GM12873 (cell line): Measurements from ENCODE around the gene ERI3.
A peak's percentile ranks its signal among the peaks of the same experiment; 100 is the strongest.

ENCODE experiments used
- TF ChIP-seq, protein P1 (sequence below): IDR thresholded peaks from 2 replicates; pipeline ENCODE4 v1.5.1; 2012; ENCODE audit warnings: low read depth, mild to moderate bottlenecking, moderate library complexity, low read length, control low read depth; ENCODE audit not compliant: insufficient read depth; ENCODE audit errors: missing control alignments

The ERI3 gene

DNA sequence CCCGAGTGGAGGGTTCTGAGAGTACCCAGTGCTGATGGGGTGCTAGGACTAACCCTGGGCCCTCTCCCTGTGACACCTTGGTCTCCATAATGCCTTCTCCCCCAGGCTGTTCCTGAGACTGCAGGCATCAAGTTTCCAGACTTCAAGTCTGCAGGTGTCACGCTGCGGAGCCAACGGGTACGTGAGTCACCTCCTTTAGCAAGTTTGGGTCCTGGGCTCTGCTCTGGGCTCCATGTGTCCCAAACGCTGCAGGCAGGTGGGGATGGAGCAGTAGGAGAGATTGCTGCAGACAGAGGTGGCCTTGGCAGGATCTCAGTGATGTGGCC is 135.8 kb downstream of the ERI3 start:
- TF ChIP-seq, protein P1, sequence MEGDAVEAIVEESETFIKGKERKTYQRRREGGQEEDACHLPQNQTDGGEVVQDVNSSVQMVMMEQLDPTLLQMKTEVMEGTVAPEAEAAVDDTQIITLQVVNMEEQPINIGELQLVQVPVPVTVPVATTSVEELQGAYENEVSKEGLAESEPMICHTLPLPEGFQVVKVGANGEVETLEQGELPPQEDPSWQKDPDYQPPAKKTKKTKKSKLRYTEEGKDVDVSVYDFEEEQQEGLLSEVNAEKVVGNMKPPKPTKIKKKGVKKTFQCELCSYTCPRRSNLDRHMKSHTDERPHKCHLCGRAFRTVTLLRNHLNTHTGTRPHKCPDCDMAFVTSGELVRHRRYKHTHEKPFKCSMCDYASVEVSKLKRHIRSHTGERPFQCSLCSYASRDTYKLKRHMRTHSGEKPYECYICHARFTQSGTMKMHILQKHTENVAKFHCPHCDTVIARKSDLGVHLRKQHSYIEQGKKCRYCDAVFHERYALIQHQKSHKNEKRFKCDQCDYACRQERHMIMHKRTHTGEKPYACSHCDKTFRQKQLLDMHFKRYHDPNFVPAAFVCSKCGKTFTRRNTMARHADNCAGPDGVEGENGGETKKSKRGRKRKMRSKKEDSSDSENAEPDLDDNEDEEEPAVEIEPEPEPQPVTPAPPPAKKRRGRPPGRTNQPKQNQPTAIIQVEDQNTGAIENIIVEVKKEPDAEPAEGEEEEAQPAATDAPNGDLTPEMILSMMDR, result no peak

DNA sequence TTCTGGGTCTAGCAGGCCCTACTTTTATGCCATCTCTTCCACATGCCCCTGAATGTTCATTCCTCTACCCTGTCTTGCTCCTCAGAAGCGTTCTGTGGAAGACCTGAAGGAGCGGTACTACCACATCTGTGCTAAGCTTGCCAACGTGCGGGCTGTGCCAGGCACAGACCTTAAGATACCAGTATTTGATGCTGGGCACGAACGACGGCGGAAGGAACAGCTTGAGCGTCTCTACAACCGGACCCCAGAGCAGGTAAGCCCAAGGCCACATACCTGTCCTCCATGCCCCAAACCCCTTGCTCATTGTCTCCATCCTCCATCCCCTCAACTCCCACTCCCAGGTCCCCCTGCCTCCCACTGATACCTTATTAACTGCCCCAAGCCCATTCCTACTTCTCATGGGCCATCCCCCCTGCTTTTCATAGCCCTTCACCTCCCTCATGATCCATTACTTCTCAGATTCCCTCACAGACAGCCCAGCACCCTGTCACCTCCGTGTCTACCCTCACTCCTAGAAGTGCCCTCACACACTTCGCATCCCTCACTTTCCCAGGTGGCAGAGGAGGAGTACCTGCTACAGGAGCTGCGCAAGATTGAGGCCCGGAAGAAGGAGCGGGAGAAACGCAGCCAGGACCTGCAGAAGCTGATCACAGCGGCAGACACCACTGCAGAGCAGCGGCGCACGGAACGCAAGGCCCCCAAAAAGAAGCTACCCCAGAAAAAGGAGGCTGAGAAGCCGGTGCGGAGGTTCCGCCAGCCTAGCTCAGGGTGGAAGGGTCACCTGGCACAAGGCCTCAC is 136.4 kb downstream of the ERI3 start:
- TF ChIP-seq, protein P1, result no peak

DNA sequence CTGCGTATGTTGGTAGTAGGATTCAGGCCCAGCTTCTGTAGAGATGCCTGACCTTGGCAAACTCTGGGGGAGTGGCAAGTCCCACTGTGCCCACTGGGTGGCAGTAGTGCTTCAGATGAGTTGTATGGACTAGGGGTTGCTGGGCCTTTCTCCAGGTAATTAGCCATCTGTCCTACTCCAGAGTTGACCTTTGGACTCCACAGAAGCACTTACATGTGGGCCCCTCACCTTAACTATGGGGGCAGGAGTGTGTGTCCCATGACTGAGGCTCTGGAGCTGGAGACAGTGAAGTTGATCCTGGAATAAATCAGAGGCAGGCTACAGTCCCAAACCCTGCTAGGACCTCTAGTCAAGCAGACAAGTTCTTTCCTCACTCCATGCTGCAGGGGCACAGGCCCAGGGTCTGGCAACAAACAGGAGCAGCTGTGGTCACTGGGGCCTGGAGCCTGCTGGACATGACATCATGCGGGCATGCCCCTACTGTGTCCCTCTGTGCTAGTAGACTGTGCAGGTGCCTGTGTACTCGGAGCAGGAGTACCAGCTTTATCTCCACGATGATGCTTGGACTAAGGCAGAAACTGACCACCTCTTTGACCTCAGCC is 137.1 kb downstream of the ERI3 start:
- TF ChIP-seq, protein P1, result peak; percentile 97

DNA sequence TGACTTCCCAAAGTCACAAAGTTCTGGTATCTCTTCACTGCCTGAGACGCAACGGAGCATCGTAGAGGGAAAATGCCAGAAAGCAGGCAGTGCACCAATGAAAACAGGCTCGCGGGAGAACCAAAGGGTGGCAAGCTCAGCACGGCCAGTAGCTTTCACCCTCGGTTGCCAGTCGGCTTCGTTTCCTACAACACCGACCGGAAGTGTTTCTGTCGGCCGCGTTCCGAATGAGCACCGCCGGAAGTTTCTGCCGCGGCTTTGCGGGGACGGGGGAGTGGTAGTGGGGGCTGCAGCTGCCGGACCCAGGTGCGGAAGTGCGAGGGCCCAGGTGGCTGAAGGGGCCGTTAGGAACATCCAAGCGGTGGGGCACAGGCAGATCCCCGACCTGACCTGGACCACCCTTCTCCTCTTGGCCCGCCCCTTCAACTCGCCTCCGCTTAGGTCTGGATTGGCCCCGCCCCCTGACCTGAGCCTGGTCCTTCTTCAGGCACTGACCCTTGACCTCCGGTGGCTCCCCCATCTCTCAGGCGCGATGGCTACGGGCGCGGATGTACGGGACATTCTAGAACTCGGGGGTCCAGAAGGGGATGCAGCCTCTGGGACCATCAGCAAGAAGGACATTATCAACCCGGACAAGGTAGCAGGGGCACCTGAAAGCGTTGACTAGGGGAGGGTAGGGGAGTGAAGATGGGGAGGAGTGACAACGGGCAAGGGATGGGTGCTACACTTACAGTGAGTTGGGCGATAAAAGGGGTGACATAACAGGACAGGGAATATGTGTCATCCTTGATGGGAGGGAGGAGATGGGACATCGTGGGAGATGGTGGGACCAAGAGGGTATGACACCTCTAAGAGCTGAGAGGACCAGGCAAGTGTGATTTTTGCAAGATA is 141.6 kb downstream of the ERI3 start, which contains the start of gene DMAP1:
DMAP1 (plus strand) TSS at position 250 of the 891 bp plus-strand sequence; CDS start at position 533, 283 bp downstream.
- TF ChIP-seq, protein P1, result no peak

DNA sequence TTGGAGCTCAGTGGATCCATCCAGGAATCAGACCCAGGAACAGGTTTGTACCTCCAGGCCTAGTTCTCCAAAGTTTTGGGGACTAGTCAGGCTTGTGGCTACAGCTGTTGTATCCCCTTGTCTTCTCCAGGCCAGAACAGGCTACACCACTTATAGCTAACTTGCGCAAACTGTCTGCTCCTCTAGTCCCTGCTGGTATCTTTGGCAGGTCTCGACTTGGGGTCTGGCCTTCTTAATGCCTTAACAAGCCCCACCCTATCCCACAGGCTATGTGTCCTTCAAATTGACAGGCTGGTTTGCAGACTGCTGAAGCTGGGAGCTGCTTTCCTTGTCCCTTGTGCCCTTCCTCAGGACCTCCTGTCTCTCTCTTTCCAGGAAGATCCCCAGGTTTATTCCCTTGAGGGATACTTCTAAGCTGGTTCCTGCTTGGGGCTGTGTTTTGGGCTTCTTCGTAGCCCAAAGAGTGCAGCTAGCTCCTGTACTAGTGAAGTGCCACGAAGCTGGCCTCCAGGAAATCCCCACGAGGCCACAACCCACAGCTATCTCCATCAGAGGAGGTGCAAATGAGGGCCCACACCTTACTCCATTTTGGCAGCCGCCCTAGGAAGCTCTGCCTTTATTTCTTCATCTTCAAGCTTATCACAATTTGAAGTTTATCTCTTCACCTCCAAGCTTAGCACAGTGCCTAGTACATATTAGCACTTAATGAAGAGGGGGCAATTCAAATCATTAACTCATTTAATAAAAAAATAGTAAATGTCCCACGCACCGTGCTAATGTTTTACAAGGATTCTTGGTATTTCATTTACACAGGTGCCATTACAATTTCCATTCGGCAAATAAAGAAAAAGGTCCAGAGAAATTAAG is 142.5 kb downstream of the ERI3 start:
- TF ChIP-seq, protein P1, result no peak

DNA sequence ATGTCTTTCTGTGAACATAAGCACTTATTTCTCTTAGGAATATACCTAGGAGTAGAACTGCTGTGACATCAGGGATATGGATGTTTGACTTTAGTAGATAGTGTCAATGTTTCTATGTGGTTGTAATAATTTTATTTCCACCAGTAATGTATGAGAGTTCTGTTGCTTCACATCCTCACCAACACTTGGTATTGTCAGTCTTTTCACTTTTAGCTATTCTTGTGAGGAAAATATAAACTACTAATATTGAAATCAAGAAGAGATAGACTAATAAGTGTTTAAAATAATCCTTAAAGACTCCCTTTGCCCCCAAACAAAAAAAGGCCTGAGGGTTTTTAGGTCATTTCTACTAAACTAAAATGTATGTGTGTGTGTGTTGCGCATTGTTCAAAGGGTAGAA is 144.5 kb downstream of the ERI3 start:
- TF ChIP-seq, protein P1, result no peak
